B cell (primary cell): Measurements from ENCODE around the gene DDRGK1.

Experiments used
- CTCF ChIP-seq: fragments of 200-600 bp; IDR thresholded peaks from one replicate; pipeline ENCODE4 v1.8.0; 2022; ENCODE audit warnings: antibody characterized with exemption, mild to moderate bottlenecking
- EZH2 ChIP-seq: IDR thresholded peaks from 2 replicates; pipeline ENCODE4 v1.6.1; 2012; ENCODE audit warnings: borderline replicate concordance, low read depth, mild to moderate bottlenecking, moderate library complexity, low read length; ENCODE audit not compliant: insufficient read depth, poor library complexity, severe bottlenecking

GRCh38 chr20:3168079-3168828 is 36.2 kb downstream of the DDRGK1 start:
- TF ChIP-seq EZH2 (no peak), CTCF (no peak)
